Stimulated activated CD8-positive, alpha-beta memory T cell treated with anti-CD3 and anti-CD28 coated beads, Interleukin-4, amount 100 ng/mL, for 4 hours (primary cell): ENCODE data around the gene DHRSX.
"Not testable (repeated sequence)": the region's sequence is repeated elsewhere in the genome, so short reads cannot be mapped to it uniquely, and the experiment has no call there.

Experiments
- DNase-seq, 2 donors: peaks; one replicate each; pipeline ENCODE4 v3.0.0-alpha.2; 2020; ENCODE audit warnings: low read depth in 2 of 2, low spot score in 1 of 2

Gene DHRSX

GRCh38 chrX:2477313-2477712, 23.5 kb downstream of the DHRSX start:
- not testable (repeated sequence) for DNase-seq

GRCh38 chrX:2474963-2475726, 25.6 kb downstream of the DHRSX start:
- DNase-seq: no peak

- no peak for DNase-seq
Measured at GRCh38 chrX:2474280-2474962, 26.4 kb downstream of the DHRSX start.

- not testable (repeated sequence) for DNase-seq
Measured at GRCh38 chrX:2473064-2473463, 27.7 kb downstream of the DHRSX start.

- no peak for DNase-seq
Measured at GRCh38 chrX:2471641-2472040, 29.1 kb downstream of the DHRSX start.

- DNase-seq: not testable (repeated sequence)
Measured at GRCh38 chrX:2471126-2471525, 29.6 kb downstream of the DHRSX start.

- not testable (repeated sequence) for DNase-seq
Measured at GRCh38 chrX:2469852-2470251, 30.9 kb downstream of the DHRSX start.

GRCh38 chrX:2469196-2469685, 31.5 kb downstream of the DHRSX start:
- DNase-seq: no peak

GRCh38 chrX:2468261-2469195, 32.2 kb downstream of the DHRSX start:
- no peak for DNase-seq

- no peak for DNase-seq
Measured at GRCh38 chrX:2466876-2467656, 33.7 kb downstream of the DHRSX start.

- DNase-seq: no peak
Measured at GRCh38 chrX:2464677-2465166, 36.1 kb downstream of the DHRSX start.

- DNase-seq: no peak
Measured at GRCh38 chrX:2463973-2464676, 36.7 kb downstream of the DHRSX start.

GRCh38 chrX:2463481-2463880, 37.3 kb downstream of the DHRSX start:
- DNase-seq: not testable (repeated sequence)

GRCh38 chrX:2462780-2463179, 38.0 kb downstream of the DHRSX start:
- DNase-seq: no peak

- no peak for DNase-seq
Measured at GRCh38 chrX:2462074-2462473, 38.7 kb downstream of the DHRSX start.

- no peak for DNase-seq
Measured at GRCh38 chrX:2461711-2462016, 39.1 kb downstream of the DHRSX start.

- not testable (repeated sequence) for DNase-seq
Measured at GRCh38 chrX:2460821-2461710, 39.7 kb downstream of the DHRSX start.

- not testable (repeated sequence) for DNase-seq
Measured at GRCh38 chrX:2460048-2460447, 40.7 kb downstream of the DHRSX start.

- no peak for DNase-seq
Measured at GRCh38 chrX:2458309-2458708, 42.5 kb downstream of the DHRSX start.
